ENCODE data around the gene UGT1A10.

UGT1A10 gene

GRCh38 chr2:233818639-233819621 lies 182.7 kb downstream of the UGT1A10 start:
- TF ChIP-seq CTCF (IDR thresholded peaks at IDR 0.05; ENCODE audit: borderline replicate concordance, control extremely low read depth, extremely low read depth, insufficient read depth, missing control alignments) = no peak
- no peak for DNase-seq (ENCODE audit: low spot score)
- in situ Hi-C loops (cut with MboI; ENCODE audit: low sequenced_read_pairs, unreplicated experiment) = no loop called here

DNA sequence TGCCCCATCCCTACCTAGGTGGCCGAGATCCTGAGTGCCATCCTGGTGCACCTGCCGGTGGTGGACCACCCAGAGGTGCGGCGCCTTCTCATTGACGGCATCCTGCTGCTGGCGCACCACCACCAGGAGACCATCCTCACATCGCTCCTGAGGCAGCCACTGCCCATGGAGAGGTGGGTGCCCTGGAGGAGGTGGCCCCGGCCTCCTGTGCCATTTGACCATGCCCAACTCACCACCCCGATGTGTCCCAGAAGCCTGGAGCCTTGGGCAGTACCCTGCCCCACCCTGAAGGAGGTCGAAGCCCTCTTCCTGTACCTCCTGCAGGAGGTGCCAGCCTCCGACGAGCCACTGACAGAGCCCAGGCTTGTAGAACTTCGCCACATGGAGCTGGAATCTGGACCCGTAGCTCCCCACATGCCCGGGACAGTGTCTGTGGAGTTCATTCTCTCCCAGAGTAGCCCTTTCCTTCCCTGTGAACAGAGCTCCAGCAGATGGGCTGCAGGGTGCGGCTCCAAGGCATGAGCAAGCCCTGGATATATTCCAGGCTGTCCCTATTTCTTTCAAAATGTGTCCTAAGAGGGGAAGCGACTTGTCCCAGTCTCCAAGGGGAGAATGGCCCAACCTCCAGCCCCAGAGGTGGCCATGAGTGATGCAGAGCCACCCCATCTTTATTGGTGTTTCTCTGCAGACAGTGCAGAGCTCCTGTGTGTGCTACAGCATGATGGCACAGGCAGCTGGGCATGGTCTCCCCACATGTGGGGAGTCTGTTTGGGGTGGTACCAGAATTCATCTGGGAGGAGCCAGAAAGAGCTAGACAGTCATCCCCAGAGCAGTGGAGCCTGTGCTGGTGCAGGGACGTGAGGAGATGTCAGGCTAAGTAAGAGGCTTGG lies 183.9 kb downstream of the UGT1A10 start:
- DNase-seq (ENCODE audit: low spot score) = no peak
- TF ChIP-seq CTCF (IDR thresholded peaks at IDR 0.05; ENCODE audit: borderline replicate concordance, control extremely low read depth, extremely low read depth, insufficient read depth, missing control alignments) = no peak
- in situ Hi-C loops (cut with MboI; ENCODE audit: low sequenced_read_pairs, unreplicated experiment) = no loop called here

DNA sequence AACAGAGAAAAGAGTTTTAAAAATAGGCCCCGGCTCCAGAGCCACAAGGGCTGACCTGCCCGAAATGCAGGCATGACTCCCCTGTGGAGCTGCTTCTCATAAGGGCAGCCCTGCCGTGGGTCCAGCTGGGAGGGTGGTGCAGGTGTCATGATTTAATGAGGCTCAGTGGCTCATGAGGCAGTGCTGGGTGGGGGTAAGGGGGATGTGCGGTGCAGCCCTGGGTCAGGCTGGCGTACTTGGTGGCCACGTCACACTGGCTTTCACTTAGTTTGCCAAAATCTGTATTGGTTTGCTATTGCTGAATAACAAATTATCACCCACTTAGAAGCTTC lies 184.5 kb downstream of the UGT1A10 start:
- DNase-seq (ENCODE audit: low spot score) = no peak
- no peak for TF ChIP-seq CTCF (IDR thresholded peaks at IDR 0.05; ENCODE audit: borderline replicate concordance, control extremely low read depth, extremely low read depth, insufficient read depth, missing control alignments)
- in situ Hi-C loops (cut with MboI; ENCODE audit: low sequenced_read_pairs, unreplicated experiment) = no loop called here

GRCh38 chr2:233821196-233821595 lies 184.9 kb downstream of the UGT1A10 start:
- no peak for DNase-seq (ENCODE audit: low spot score)
- in situ Hi-C loops (cut with MboI; ENCODE audit: low sequenced_read_pairs, unreplicated experiment) = no loop called here
- TF ChIP-seq CTCF (IDR thresholded peaks at IDR 0.05; ENCODE audit: borderline replicate concordance, control extremely low read depth, extremely low read depth, insufficient read depth, missing control alignments) = no peak

DNA sequence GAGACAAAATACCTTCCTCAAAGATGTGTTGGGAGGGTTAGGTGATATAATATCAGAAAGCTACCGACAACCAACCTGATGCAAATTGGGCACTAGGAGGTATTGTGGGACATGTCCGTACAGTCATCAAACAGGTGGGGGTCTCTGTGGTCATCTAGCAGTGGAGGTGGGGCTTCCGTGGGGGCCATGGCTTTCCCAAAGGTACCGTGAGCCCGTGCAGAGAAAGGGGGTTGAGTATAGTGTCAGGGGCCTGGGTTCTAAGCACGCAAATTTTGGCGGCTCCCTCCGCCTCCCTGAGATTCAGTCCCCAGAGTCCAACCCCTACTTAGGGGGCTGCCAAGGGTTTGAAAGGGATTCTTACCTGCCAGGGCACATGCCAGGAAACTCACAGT lies 185.5 kb downstream of the UGT1A10 start:
- TF ChIP-seq CTCF (IDR thresholded peaks at IDR 0.05; ENCODE audit: borderline replicate concordance, control extremely low read depth, extremely low read depth, insufficient read depth, missing control alignments) = no peak
- DNase-seq (ENCODE audit: low spot score) = no peak
- in situ Hi-C loops (cut with MboI; ENCODE audit: low sequenced_read_pairs, unreplicated experiment) = no loop called here

GRCh38 chr2:233822101-233822771 lies 186.0 kb downstream of the UGT1A10 start:
- no peak for TF ChIP-seq CTCF (IDR thresholded peaks at IDR 0.05; ENCODE audit: borderline replicate concordance, control extremely low read depth, extremely low read depth, insufficient read depth, missing control alignments)

More at GRCh38 chr2:233822101-233822771, 186.0 kb downstream of the UGT1A10 start:
- DNase-seq (ENCODE audit: low spot score) = no peak
- in situ Hi-C loops (cut with MboI; ENCODE audit: low sequenced_read_pairs, unreplicated experiment) = no loop called here
